ENCODE data around the gene DNAJC25. TPM values are rescaled to one million over a fixed set of nuclear protein-coding genes. Genes with fewer than 3 reads are reported as not detected.

DNAJC25 gene
- total and polyA plus RNA-seq, 2 of the 8 experiments (the other 6 are each of a cell fraction or from before 2014, with no cell fraction given) = 2.7 to 6.2 TPM

GRCh38 chr9:111637421-111637950, 6.4 kb downstream of the DNAJC25 start (continued):
- TF ChIP-seq CHD7 (IDR thresholded peaks at IDR 0.05; ENCODE audit: insufficient replicate concordance, low read length) = no peak
- TF ChIP-seq RFX5 (IDR thresholded peaks at IDR 0.05; ENCODE audit: borderline replicate concordance, low read depth, low read length) = no peak
- no peak for TF ChIP-seq ASH2L (IDR thresholded peaks at IDR 0.05; ENCODE audit: low read length)
- TF ChIP-seq POLR2AphosphoS5 (IDR thresholded peaks at IDR 0.05; ENCODE audit: low read depth, low read length) = no peak
- TF ChIP-seq TCF12 (IDR thresholded peaks at IDR 0.05; ENCODE audit: low read depth, low read length) = no peak
- no peak for TF ChIP-seq TEAD4 (IDR thresholded peaks at IDR 0.05; ENCODE audit: low read depth, low read length)
- no peak for TF ChIP-seq JUN (IDR thresholded peaks at IDR 0.05; ENCODE audit: low read depth, low read length)
- no peak for TF ChIP-seq SP2 (IDR thresholded peaks at IDR 0.05; ENCODE audit: low read length)
- no peak for TF ChIP-seq NRF1 (IDR thresholded peaks at IDR 0.05; ENCODE audit: low read depth, low read length)
